Activated naive CD8-positive, alpha-beta T cell treated with anti-CD3 and anti-CD28 coated beads, Interleukin-2, amount 10 ng/mL, durations not matched to agents 7 days and 5 days (primary cell): ENCODE measurements around the gene TSPAN19. TPM values are rescaled to one million over a fixed set of nuclear protein-coding genes. Genes with fewer than 3 reads are reported as not detected.

Experiments used
- ATAC-seq: fragments of 150-1000 bp; cut with Tn5 transposase; one replicate; pipeline ENCODE4 v1.10.0; 2021; ENCODE audit warnings: low read depth, moderate library complexity
- POLR2A ChIA-PET: fragments of 350-600 bp; sonication (Branson Sonifier 250); formaldehyde crosslinking; loops from one replicate; lab custom pipeline; 2021; ENCODE audit warnings: antibody characterized with exemption; lab: Charles Lee
- DNase-seq: peaks from one replicate; pipeline ENCODE4 v3.0.0; 2021
- H3K27ac Mint-ChIP-seq: one replicate; pipeline ENCODE4 v1.8.0; 2022; ENCODE audit warnings: mild to moderate bottlenecking, mixed read lengths
- H3K27me3 Mint-ChIP-seq: one replicate; pipeline ENCODE4 v1.8.0; 2022; ENCODE audit warnings: mild to moderate bottlenecking, moderate library complexity, mixed read lengths
- H3K36me3 Mint-ChIP-seq: one replicate; pipeline ENCODE4 v1.8.0; 2021; ENCODE audit warnings: mild to moderate bottlenecking, mixed read lengths
- H3K4me1 Mint-ChIP-seq: one replicate; pipeline ENCODE4 v1.8.0; 2021; ENCODE audit warnings: mixed read lengths
- H3K4me3 Mint-ChIP-seq: one replicate; pipeline ENCODE4 v1.8.0; 2022; ENCODE audit warnings: mild to moderate bottlenecking, moderate library complexity, mixed read lengths
- H3K9me3 Mint-ChIP-seq: one replicate; pipeline ENCODE4 v1.8.0; 2021; ENCODE audit warnings: mixed read lengths
- total RNA-seq, 2 experiments: library from RNA; stranded (reverse); gene quantifications; one replicate each; pipeline ENCODE4 v1.2.3, GENCODE V29; 2021

Gene TSPAN19
- not detected for total RNA-seq

DNA sequence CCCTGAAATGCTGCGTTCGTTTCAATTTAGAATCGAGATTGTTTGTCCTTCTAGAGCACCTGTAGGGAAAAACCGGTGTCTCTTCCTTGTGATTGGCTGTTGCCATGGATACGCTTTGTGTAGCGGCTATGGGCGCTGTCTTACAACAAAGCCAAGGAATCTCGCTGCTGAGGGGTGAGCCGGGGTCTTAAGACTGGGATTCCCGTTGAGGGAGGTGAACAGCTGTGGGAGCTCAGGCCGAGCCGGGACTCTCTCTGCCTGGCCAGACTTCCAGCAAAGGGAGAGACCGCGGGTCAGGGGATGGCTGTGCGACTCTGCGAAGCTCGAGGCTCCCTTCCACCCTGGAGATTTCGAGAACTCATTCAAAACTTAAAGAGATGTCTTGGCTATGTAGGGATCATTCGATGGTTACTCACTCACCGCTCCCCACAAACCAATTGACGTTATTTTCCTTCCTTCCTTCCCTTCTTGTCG is at the start of gene TSPAN19, which contains the start of gene LRRIQ1:
TSPAN19 (minus strand) TSS at position 44 of the 474 bp plus-strand sequence. CDS start 6,331 bp downstream, outside the sequence.
LRRIQ1 (plus strand) TSS at position 118 of the 474 bp plus-strand sequence. CDS start 1,826 bp downstream, outside the sequence.
- POLR2A ChIA-PET = no interaction called here
- Mint-ChIP-seq H3K4me3 (peak within 1 kb of the TSS; percentile 75), H3K27ac (no peak within 1 kb of the TSS), H3K27me3 (peaks cover 6% of the 10 kb centered on the region), H3K4me1 (peaks cover 1% of the 10 kb centered on the region), H3K9me3 (no peaks in the 10 kb centered on the region), H3K36me3 (no peaks in the 10 kb centered on the region)
- DNase-seq (peak; percentile 36), ATAC-seq (peak; percentile 65)

DNA sequence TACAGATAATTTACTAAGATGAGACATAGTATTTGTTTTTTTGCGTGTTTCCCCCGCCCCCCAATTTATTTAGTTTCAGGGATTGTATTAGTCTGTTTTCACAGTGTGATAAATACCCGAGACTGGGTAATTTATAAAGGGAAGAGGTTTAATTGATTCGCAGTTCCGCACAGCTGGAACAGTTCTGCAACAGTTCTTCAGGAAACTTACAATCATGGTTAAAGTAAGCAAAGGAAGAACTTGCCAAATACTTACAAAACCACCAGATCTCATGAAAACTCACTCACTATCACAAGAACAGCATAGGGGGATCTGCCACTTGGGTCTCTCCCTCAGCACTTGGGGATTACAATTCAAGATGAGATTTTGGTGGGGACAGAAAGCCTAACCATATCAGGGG is 49.0 kb upstream of the TSPAN19 start:
- POLR2A ChIA-PET = no interaction called here

DNA sequence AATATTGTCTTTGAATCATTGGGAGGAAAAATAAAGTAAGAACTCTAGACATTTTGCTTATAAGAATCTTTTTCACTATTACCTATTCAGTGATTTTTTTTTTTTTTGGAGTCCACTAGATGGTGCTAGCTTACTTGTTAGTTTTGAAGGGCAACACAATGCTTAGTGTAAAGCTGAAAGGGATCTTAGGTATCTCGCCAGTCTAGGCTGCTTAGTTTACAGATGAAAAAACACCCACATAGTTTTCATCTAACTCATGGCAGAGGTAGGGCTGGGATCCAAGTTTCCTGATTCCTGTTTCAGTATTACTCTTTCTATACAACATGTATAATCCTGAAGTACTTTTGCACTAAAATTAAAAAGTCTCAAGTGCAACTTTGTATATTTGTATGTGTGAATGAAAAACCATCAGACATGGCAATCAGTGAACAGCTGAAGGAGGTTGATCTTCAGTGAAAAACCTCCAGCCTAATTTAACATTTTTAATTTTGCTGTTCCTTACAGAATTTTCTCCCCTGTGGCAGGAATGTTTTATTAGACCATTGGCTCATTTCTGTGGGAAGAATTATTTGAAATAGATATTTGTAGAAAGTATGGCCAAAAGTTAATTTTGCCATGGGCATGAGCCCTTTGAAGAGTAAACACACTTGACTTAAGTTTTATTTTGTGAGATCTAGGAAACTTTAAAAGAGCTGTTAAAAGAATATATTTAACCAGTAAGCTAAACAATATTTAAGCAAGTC is 40.8 kb upstream of the TSPAN19 start:
- H3K4me1 Mint-ChIP-seq = no peaks in the 10 kb centered on the region
- POLR2A ChIA-PET = no interaction called here
- H3K27ac Mint-ChIP-seq = no peak overlapping the region
- no peaks in the 10 kb centered on the region for H3K27me3 Mint-ChIP-seq
- no peaks in the 10 kb centered on the region for H3K36me3 Mint-ChIP-seq
- DNase-seq (no peak), ATAC-seq (peak; percentile 50)
- H3K9me3 Mint-ChIP-seq = no peaks in the 10 kb centered on the region
- no peak overlapping the region for H3K4me3 Mint-ChIP-seq

More for the DNA sequence above, 49.0 kb upstream of the TSPAN19 start:
- Mint-ChIP-seq H3K4me1 (no peaks in the 10 kb centered on the region), H3K9me3 (no peaks in the 10 kb centered on the region), H3K27ac (no peak overlapping the region), H3K27me3 (no peaks in the 10 kb centered on the region), H3K4me3 (no peak overlapping the region), H3K36me3 (no peaks in the 10 kb centered on the region)
- ATAC-seq (no peak), DNase-seq (no peak)

DNA sequence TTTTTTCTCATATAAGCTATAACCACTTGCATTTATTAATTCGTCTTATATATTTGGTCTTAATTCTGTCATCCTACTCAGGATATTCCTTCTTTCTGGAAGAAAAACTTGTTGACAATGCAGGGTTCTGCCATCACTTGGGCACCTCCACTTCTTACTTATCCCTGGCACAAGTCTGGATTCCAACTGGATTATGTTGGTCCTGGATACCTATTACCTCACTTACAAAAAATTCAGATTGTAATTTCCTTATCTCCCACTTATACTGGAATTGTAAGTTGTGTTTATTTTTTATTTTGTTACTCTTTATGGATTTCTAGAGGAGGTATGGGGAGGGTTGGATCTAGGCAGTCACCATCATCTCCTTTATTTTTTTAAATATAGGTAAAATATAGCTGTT is 36.7 kb upstream of the TSPAN19 start:
- ATAC-seq = no peak
- Mint-ChIP-seq H3K27me3 (no peaks in the 10 kb centered on the region), H3K4me1 (no peaks in the 10 kb centered on the region), H3K9me3 (no peaks in the 10 kb centered on the region), H3K36me3 (no peaks in the 10 kb centered on the region), H3K27ac (no peak overlapping the region), H3K4me3 (no peak overlapping the region)
- no peak for DNase-seq
- POLR2A ChIA-PET = no interaction called here

DNA sequence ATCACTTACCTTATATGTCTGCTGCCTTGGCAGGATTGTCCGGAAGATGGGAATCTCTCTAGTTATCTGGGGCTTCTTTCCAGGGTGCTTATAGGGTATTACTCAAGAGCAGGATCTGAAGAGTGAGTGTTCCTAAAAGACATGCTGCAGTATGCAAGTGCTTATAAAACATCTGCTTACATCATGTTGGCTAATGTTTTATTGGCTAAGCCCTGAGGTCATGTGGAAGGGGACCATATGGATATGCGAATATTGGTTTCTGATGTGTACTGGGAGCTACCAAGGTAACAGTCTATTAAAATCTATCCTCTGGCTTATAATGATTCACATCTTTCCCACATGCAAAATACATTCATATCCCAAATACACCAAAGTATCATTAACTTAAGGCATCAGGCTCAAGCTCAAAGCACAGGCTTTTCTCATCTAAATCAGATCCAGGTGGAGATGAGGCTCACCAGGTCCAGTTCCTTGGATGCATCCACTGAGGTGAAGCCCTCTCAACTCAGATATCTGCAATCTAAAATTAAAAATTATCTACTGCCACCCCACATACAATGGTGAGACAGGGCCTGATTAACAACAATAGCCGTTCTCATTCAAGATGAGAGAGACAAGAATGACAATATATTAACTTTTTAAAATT is 29.9 kb upstream of the TSPAN19 start:
- no peaks in the 10 kb centered on the region for H3K36me3 Mint-ChIP-seq
- H3K9me3 Mint-ChIP-seq = no peaks in the 10 kb centered on the region
- no peaks in the 10 kb centered on the region for H3K27me3 Mint-ChIP-seq
- POLR2A ChIA-PET = no interaction called here
- no peak overlapping the region for H3K27ac Mint-ChIP-seq
- no peaks in the 10 kb centered on the region for H3K4me1 Mint-ChIP-seq
- ATAC-seq (no peak), DNase-seq (no peak)
- H3K4me3 Mint-ChIP-seq = no peak overlapping the region

DNA sequence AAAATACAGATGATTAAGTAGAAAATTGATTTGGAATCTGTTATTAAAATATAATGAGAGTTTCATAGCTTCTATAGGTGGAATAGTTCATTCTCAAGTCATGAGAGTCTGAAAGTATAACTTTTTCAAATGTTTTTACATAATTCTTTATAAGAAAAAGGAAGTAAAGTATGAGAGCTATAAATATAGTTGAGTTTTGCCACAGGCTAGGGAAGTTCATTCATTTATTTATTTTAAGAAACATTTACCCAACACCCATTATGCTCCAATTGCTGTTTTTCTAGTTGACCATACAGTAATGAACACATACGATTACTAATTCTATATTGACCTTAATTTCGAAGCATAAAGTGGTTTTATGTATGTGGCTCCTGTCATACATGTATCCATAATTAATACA is 24.8 kb upstream of the TSPAN19 start:
- POLR2A ChIA-PET = no interaction called here
- no peaks in the 10 kb centered on the region for H3K4me1 Mint-ChIP-seq
- no peaks in the 10 kb centered on the region for H3K9me3 Mint-ChIP-seq
- H3K36me3 Mint-ChIP-seq = no peaks in the 10 kb centered on the region
- no peak overlapping the region for H3K4me3 Mint-ChIP-seq
- no peak overlapping the region for H3K27ac Mint-ChIP-seq
- DNase-seq (no peak), ATAC-seq (no peak)
- H3K27me3 Mint-ChIP-seq = no peaks in the 10 kb centered on the region

DNA sequence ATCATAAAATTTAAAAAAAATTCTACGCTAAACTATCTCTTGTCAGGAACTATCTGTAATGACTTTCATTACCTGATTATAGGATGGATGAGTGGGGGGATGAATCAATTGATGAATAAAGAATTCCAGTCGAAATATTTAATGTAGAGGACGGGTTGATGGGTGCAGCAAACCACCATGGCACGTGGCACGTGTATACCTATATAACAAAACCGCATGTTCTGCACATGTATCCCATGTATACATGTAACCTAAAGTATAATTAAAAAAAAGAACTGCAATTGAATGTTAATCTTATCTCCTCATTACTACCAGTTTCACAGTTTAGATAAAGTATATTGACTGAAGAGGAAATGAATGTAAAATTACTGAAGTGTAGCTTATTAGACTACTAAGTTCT is 23.5 kb upstream of the TSPAN19 start:
- ATAC-seq = no peak
- no peaks in the 10 kb centered on the region for H3K9me3 Mint-ChIP-seq
- DNase-seq = no peak
- H3K36me3 Mint-ChIP-seq = no peaks in the 10 kb centered on the region
- no peak overlapping the region for H3K27ac Mint-ChIP-seq
- no peak overlapping the region for H3K4me3 Mint-ChIP-seq
- POLR2A ChIA-PET = no interaction called here
- H3K27me3 Mint-ChIP-seq = no peaks in the 10 kb centered on the region
- no peaks in the 10 kb centered on the region for H3K4me1 Mint-ChIP-seq

DNA sequence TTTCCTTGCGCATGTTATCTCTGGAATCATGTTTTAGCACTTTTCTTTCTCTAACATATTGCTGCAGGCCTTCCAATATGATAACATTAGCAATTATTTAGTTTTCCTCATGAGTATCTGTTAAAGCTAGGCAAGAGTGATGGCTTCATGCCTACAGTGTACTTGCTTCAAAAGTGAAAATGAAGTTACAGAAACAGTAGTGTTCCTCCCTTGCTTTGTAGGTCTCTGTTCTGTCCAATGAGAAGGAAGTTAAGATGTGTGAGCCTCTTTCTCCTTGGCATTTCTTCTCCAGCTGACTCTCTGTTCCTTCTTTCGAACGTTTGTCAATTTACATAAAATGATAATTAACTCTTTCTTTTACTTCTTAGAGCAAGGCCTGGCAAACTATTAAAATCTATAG is 22.3 kb upstream of the TSPAN19 start:
- H3K27ac Mint-ChIP-seq = no peak overlapping the region
- POLR2A ChIA-PET = no interaction called here
- H3K27me3 Mint-ChIP-seq = no peaks in the 10 kb centered on the region
- H3K36me3 Mint-ChIP-seq = no peaks in the 10 kb centered on the region
- H3K4me3 Mint-ChIP-seq = no peak overlapping the region
- H3K4me1 Mint-ChIP-seq = no peaks in the 10 kb centered on the region
- no peaks in the 10 kb centered on the region for H3K9me3 Mint-ChIP-seq
- ATAC-seq = no peak
- DNase-seq = no peak

DNA sequence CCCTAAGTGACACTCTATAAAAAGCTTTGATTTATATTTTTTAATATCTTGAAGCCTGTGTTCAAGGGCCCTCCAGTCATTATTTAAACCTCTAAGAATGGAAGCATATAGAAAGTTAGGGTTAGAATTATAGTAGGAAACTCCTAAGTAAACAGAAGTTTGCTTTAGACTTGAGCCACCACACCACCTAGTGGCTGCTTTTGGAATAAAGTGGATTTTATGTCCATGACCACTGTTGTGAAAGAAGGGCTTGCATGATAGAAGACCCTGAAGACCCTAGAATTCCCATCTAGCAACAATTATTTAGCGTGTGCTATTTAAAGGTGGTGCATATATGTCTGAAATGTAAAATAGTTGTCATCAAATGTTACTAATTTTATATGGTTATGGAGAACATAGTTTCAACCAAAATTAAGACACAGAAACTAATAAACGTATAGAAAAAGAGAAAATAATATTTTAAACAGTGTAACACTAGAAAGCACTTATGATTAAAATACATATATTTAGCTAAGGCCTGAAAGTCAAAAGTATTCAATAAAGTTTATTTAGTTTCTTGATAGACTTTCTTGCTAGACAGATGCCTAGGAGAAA is 21.4 kb upstream of the TSPAN19 start:
- no peaks in the 10 kb centered on the region for H3K9me3 Mint-ChIP-seq
- no peaks in the 10 kb centered on the region for H3K27me3 Mint-ChIP-seq
- POLR2A ChIA-PET = no interaction called here
- H3K36me3 Mint-ChIP-seq = no peaks in the 10 kb centered on the region
- no peak overlapping the region for H3K4me3 Mint-ChIP-seq
- ATAC-seq = no peak
- DNase-seq = no peak
- H3K27ac Mint-ChIP-seq = no peak overlapping the region
- no peaks in the 10 kb centered on the region for H3K4me1 Mint-ChIP-seq

DNA sequence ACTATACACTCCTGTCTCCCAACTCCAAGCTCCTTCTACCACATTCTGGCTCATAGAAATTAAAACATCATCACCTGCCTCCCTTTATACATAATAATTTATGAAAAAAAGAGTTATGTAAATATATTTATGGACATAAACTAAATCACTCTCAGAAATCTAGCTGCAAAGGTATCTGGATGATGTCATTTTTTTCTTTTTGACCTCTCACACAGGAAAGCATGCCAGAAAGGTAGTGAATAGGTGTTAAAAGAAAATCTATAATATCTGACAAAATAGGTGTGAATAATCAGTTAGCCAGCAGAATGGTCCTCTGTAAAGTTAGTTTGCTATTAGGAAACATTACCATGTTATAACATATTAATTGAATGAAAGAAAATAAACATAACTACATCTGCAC is 7.8 kb upstream of the TSPAN19 start:
- POLR2A ChIA-PET = no interaction called here
- H3K36me3 Mint-ChIP-seq = no peaks in the 10 kb centered on the region
- no peaks in the 10 kb centered on the region for H3K4me1 Mint-ChIP-seq
- H3K27me3 Mint-ChIP-seq = no peaks in the 10 kb centered on the region
- ATAC-seq (no peak), DNase-seq (no peak)
- H3K4me3 Mint-ChIP-seq = no peak overlapping the region
- no peak overlapping the region for H3K27ac Mint-ChIP-seq
- H3K9me3 Mint-ChIP-seq = no peaks in the 10 kb centered on the region

DNA sequence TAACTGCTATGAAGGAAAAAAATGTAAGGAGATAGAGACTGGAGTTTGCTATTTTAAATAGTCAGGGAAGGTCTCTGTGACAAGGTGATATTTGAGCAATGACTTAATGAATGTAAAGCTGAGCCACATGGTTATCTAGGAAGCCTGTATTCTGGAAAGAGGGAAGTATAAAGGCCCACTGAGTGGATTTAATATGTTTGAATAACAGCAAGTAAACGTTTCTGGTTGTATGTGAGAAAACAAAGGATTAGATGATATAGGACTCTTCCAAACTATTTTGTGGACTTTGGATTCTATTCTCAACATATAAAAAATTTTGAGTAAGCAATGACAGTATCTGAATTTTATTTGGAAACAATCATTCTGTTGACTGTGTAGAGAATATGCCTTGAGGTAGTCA is 5.3 kb upstream of the TSPAN19 start:
- Mint-ChIP-seq H3K36me3 (no peaks in the 10 kb centered on the region), H3K4me3 (no peak overlapping the region), H3K27me3 (peaks cover 3% of the 10 kb centered on the region), H3K27ac (no peak overlapping the region), H3K9me3 (no peaks in the 10 kb centered on the region), H3K4me1 (no peaks in the 10 kb centered on the region)
- ATAC-seq (no peak), DNase-seq (no peak)
- POLR2A ChIA-PET = no interaction called here

DNA sequence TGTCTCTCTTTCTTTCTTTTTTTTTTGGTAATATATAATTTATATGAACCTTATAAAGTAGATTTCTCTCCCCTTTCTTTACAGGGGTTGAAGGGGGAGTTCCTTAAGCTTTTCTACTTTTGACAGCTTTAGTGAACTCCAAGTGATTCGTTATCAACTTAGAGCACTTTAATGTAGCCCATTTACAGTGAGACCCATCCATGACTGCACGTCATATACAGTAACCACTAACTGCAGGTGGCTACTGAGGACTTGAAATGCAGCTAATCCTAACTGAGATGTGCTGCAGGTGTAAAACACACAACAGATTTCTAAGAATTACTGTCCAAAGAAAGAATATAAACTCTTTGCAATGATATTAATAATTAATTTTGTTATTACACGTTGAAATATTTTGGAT is 656 bp upstream of the TSPAN19 start:
- peak overlapping the region; percentile 75 for H3K4me3 Mint-ChIP-seq
- DNase-seq (no peak), ATAC-seq (no peak)
- POLR2A ChIA-PET = no interaction called here
- H3K27me3 Mint-ChIP-seq = peaks cover 6% of the 10 kb centered on the region
- H3K9me3 Mint-ChIP-seq = no peaks in the 10 kb centered on the region
- H3K4me1 Mint-ChIP-seq = peaks cover 1% of the 10 kb centered on the region
- no peaks in the 10 kb centered on the region for H3K36me3 Mint-ChIP-seq
- no peak overlapping the region for H3K27ac Mint-ChIP-seq

DNA sequence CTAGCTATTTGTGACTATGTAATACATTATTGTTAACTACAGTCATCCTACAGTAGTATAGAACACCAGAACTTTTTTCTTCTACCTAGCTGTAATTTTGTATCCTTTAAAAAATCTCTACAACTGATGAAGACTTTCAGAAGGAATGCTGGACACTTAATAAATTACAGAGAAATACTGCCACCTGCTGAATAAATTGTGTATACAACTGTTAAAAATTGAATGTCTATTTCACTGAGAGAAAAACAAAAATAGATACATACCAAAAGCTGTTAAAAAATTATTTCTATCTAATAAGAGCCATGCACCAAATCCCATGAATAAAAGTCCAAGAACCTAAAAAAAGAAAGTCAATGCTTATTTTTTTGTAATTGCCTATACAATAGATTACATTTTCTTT is 6.6 kb downstream of the TSPAN19 start:
- ATAC-seq = no peak
- Mint-ChIP-seq H3K36me3 (no peaks in the 10 kb centered on the region), H3K4me1 (no peaks in the 10 kb centered on the region), H3K27me3 (peaks cover 3% of the 10 kb centered on the region), H3K9me3 (no peaks in the 10 kb centered on the region), H3K4me3 (no peak overlapping the region), H3K27ac (no peak overlapping the region)
- no peak for DNase-seq
- POLR2A ChIA-PET = no interaction called here

DNA sequence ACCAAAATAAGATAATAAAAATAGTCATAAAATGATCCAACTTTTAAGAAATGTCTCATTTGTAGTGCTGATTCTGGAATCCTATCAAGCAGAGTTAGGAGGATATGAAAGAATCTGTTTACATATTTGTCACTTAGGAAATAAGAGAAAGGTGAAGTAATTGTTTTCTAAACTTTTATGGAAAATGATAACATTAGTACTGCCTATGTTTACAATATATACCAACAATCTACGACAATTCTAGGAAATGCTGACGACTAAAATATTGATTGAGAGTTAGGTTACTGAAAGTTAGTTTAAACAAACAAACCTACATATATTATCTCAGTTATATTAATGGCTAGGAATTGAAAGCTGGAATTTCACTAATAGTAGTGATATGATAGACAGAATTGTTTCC is 18.0 kb downstream of the TSPAN19 start:
- H3K27ac Mint-ChIP-seq = no peak overlapping the region
- no peaks in the 10 kb centered on the region for H3K4me1 Mint-ChIP-seq
- no peak overlapping the region for H3K4me3 Mint-ChIP-seq
- DNase-seq = no peak
- H3K9me3 Mint-ChIP-seq = no peaks in the 10 kb centered on the region
- H3K36me3 Mint-ChIP-seq = no peaks in the 10 kb centered on the region
- POLR2A ChIA-PET = no interaction called here
- H3K27me3 Mint-ChIP-seq = peaks cover 5% of the 10 kb centered on the region
- no peak for ATAC-seq
